DMS53 treated with DMSO at 0.1 percent for 48 hours (cell line): ENCODE data around the gene RHOT2.

ENCODE experiments used
- DNase-seq: peaks from one replicate; lab custom pipeline; 2025; ENCODE audit not compliant: unreplicated experiment; lab: John Stamatoyannopoulos, UW

The RHOT2 gene

DNA sequence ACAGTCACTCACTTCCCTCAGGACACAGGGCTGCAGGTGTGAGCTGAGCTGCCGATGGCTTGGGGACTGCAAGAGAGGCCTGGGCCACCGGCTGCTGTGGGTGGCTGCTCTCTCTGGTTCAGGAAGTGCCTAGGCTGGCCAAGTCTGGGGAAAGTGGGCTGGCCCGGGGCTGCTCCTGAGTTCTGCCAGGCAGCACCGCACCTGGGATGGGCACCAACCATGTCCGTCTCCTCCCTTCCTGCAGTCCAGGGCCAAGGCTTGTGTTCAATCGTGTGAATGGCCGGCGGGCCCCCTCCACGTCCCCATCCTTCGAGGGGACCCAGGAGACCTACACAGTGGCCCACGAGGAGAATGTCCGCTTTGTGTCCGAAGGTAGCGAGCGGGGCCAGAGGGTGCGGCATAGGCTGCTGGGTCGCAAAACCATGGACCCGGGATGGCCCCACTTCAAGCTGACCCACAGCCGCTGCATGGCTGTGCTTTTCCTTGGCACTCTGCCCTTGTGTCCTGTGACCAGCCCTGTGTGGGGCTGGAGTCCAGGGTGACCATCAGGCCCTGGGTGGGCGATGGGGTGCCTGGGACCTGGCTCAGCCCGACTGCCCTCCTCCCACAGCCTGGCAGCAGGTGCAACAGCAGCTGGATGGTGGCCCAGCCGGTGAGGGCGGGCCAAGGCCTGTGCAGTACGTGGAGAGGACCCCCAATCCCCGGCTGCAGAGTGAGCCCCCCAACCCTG is 20.6 kb upstream of the RHOT2 start:
- no peak for DNase-seq

GRCh38 chr16:648071-648780 is 19.7 kb upstream of the RHOT2 start:
- no peak for DNase-seq

DNA sequence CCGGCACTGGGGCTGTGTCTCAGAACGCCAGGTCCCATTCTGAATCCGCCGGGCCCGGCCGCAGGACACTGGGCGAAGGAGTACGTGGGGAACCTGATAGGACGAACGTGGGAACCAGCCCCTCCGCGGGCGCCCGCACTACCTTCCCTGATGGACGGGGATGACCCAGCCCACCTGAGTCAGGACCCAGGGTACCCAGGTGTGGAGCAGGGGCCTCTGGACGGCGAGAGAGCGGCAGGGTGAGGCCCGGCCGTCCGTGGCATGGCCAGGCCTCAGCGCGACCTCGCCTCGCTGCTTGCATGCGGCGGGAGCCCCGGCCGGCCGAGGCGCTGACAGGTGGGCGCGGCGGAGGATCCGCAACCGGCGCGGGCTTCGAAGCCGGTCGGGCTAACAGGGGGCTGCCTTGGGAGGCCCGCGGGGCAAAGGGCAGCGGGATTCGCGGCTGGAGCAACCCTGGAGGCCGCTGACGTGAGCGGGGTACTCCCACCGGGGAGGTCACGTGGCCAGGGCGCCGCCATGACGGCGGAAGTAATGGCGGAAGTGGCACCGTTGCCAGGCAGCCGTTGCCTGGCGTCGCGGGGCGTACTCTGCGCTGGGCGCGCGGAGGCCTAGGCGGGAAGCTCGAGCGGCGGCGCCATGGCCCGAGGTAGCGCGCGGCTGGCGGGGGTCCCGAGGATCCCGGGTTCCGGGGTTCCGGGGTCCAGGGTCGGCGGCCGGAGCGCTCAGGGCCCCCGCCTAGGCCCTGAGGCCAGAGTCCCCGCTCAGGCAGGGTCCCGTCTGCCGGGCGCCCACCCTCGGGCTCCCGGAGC is 18.9 kb upstream of the RHOT2 start, which contains the start of gene WDR90:
WDR90 (plus strand) TSS at position 585 of the 809 bp plus-strand sequence; CDS start at position 637, 52 bp downstream.
- peak; percentile 74 for DNase-seq

GRCh38 chr16:649631-650030 is 18.3 kb upstream of the RHOT2 start:
- DNase-seq, result no peak

GRCh38 chr16:651844-652243 is 16.1 kb upstream of the RHOT2 start:
- DNase-seq, result no peak

- DNase-seq, result no peak
Observed at GRCh38 chr16:652454-653305, 15.3 kb upstream of the RHOT2 start.

GRCh38 chr16:654034-654433 is 13.9 kb upstream of the RHOT2 start:
- DNase-seq, result no peak

DNA sequence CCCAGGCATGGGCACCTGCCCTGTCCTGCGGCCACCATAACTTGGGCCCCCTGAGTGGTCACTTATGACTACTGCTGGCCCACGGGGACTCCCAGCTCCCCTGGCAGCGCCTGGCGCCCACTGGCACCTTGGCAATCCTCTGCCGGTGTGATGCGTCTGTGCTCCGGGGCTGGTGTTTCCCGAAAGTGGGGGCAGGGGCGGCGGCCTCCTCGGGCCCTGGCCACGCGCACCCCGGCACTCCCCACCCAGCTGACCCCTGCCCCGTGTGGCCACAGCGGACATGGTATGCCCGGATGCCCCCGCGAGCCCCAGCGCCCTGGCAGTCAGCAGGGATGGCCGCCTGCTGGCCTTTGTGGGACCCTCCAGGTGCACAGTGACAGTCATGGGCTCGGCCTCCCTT is 10.4 kb upstream of the RHOT2 start:
- no peak for DNase-seq

GRCh38 chr16:658679-659571 is 9.0 kb upstream of the RHOT2 start:
- DNase-seq, result no peak

DNA sequence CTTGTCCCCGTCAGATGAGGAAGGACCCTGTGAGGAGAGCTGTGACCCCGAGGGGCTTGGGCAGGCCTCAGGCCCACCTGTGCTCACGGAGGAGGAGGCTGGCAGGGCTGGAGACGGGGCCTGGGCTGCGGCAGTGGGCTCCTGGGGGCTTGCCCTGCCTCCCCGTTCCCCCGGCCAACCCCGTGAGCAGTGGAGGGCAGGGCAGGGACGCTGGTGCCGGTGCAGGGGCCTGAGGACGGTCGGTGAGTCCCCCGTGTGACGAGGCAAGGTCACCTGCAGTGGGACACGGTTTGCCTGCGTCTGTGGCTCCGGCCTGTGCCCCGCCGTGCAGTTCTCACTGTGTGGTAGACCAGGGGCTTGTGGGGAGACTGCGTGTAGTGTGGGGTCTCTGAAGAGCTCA is 8.3 kb upstream of the RHOT2 start:
- no peak for DNase-seq

GRCh38 chr16:660132-660458 is 7.8 kb upstream of the RHOT2 start:
- no peak for DNase-seq

GRCh38 chr16:660459-661183 is 7.3 kb upstream of the RHOT2 start:
- peak; percentile 72 for DNase-seq

DNA sequence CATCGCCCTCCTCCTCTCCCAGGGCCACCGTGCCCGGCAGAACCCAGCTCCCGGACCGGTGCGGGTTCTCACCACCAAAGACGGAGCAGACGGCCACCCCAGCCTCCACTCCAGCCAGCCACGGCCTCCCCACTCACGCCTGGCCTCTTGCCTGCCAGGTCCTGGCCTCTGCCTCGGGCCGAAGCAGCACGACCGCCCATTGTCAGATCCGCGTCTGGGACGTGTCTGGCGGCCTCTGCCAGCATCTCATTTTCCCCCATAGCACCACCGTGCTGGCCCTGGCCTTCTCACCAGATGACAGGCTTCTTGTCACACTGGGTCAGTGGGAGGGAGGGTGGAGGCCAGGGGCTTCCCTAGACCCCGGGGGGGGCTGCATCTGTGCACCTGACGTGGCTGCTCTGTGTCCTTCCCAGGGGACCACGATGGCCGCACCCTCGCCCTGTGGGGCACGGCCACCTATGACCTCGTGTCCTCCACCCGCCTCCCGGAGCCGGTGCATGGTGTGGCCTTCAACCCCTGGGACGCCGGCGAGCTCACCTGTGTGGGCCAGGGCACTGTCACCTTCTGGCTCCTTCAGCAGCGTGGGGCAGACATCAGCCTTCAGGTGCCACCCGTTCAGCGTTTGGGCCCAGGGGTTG is 6.6 kb upstream of the RHOT2 start:
- no peak for DNase-seq

DNA sequence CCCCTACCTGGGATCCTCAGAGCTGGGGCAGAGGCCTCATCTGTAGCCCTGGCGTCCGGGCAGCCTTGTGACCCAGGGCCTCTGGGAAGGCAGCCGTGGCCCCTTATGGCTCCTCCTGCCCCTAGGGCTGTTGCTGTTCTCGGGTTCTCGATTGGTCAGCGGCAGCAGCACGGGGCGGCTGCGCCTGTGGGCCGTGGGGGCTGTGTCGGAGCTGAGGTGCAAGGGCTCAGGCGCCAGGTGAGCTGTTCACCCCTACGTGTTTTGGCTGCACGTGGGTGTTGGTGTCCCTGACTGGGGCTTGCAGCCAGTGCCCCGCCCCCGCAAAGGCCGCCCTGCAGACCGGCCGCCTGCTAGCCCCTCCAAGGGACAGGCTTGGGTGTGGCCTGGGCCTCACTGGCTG is 5.8 kb upstream of the RHOT2 start:
- no peak for DNase-seq

- DNase-seq, result no peak
Observed at GRCh38 chr16:662597-662996, 5.3 kb upstream of the RHOT2 start.

DNA sequence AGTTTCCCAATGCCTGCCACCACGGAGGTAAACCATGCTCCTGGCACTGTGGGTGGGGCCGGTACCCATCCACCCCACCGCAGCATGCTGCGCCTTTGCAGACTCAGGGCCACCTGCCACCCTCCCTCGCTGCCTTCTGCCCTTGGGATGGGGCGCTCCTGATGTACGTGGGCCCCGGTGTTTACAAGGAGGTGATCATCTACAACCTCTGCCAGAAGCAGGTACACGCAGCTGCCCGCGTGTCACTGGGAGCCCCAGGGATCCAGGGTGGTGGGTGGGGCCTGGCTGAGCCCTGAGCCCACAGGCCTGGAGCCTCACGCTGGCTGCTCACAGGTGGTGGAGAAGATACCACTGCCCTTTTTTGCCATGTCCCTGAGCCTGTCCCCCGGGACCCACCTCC is 1.4 kb upstream of the RHOT2 start:
- DNase-seq, result no peak

GRCh38 chr16:667113-667779 is 686 bp upstream of the RHOT2 start:
- no peak for DNase-seq

DNA sequence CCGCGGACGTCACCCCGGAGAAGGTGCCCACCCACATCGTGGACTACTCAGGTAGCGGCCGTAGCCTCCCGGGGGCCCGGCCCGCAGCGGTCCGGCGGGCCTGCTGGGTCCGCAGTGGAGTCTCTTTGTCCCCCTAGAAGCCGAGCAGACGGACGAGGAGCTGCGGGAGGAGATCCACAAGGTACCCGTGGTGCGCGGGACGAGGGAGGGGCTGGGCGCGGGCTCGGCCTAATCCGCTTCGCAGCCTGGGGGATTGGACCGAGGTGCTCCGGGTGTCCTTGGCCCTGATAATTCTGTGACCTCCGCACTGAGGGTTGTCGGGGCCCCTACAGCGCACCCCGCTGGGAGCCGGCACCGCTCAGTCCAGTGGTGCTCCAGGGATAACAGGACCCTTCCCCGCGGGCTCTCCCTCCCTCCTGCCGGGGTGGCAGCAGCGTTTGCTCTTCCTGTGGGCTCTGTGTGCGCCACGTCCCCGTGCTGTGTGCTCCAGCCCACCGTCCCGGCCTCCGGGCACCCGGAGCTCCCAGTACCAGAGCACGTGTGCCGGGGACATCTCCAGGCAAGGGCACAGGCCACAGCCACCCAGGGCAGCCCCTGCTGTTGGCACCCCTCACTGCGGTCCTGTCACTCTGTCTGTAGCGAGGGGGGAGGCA is 713 bp downstream of the RHOT2 start:
- DNase-seq, result no peak
